Stimulated activated CD8-positive, alpha-beta memory T cell treated with anti-CD3 and anti-CD28 coated beads, Interleukin-12 subunit alpha, Interleukin-12 subunit beta, amount 100 ng/mL, for 24 hours (primary cell): ENCODE measurements around the gene LYRM1.
"Not testable (repeated sequence)": the region's sequence is repeated elsewhere in the genome, so short reads cannot be mapped to it uniquely, and the experiment has no call there.

Experiments used
- DNase-seq: peaks from one replicate; pipeline ENCODE4 v3.0.0-alpha.2; 2020; ENCODE audit errors: extremely low read depth

The LYRM1 gene

GRCh38 chr16:20900299-20901067 lies at the start of gene LYRM1, which contains the start of gene DCUN1D3:
LYRM1 (plus strand) TSS chr16:20900771; CDS start chr16:20915556, 14,785 bp downstream.
DCUN1D3 (minus strand) TSS chr16:20900358; CDS start chr16:20862538, 37,820 bp downstream.
- DNase-seq = peak; percentile 82

GRCh38 chr16:20850981-20851380 lies 49.6 kb upstream of the LYRM1 start:
- DNase-seq = no peak

GRCh38 chr16:20851601-20852000 lies 49.0 kb upstream of the LYRM1 start:
- no peak for DNase-seq

GRCh38 chr16:20853143-20853542 lies 47.4 kb upstream of the LYRM1 start:
- DNase-seq = no peak

GRCh38 chr16:20853981-20854620 lies 46.5 kb upstream of the LYRM1 start:
- DNase-seq = no peak

GRCh38 chr16:20854963-20855362 lies 45.6 kb upstream of the LYRM1 start:
- no peak for DNase-seq

GRCh38 chr16:20857281-20857680 lies 43.3 kb upstream of the LYRM1 start:
- no peak for DNase-seq

- no peak for DNase-seq
Measured at GRCh38 chr16:20859229-20859628, 41.3 kb upstream of the LYRM1 start.

GRCh38 chr16:20859699-20860098 lies 40.9 kb upstream of the LYRM1 start:
- DNase-seq = no peak

GRCh38 chr16:20860361-20860760 lies 40.2 kb upstream of the LYRM1 start:
- no peak for DNase-seq

- not testable (repeated sequence) for DNase-seq
Measured at GRCh38 chr16:20860995-20861394, 39.6 kb upstream of the LYRM1 start.

- no peak for DNase-seq
Measured at GRCh38 chr16:20862162-20862960, 38.2 kb upstream of the LYRM1 start.

- not testable (repeated sequence) for DNase-seq
Measured at GRCh38 chr16:20864376-20864775, 36.2 kb upstream of the LYRM1 start.

GRCh38 chr16:20865420-20866131 lies 35.0 kb upstream of the LYRM1 start:
- DNase-seq = no peak

GRCh38 chr16:20866145-20866772 lies 34.3 kb upstream of the LYRM1 start:
- DNase-seq = no peak

GRCh38 chr16:20866801-20867200 lies 33.8 kb upstream of the LYRM1 start:
- no peak for DNase-seq

GRCh38 chr16:20867585-20867984 lies 33.0 kb upstream of the LYRM1 start:
- DNase-seq = no peak

- no peak for DNase-seq
Measured at GRCh38 chr16:20868890-20869289, 31.7 kb upstream of the LYRM1 start.

GRCh38 chr16:20870122-20870820 lies 30.3 kb upstream of the LYRM1 start:
- DNase-seq = no peak

GRCh38 chr16:20871258-20871657 lies 29.3 kb upstream of the LYRM1 start:
- DNase-seq = no peak
